G401 (cell line): Measurements from ENCODE around the gene RIOX2. TPM values are rescaled to one million over a fixed set of nuclear protein-coding genes. Genes with fewer than 3 reads are reported as not detected.

Experiments used
- DNase-seq: peaks from one replicate; pipeline ENCODE4 v3.0.0-alpha.2; 2015; ENCODE audit warnings: low spot score
- in situ Hi-C: cut with HindIII; loops from 2 replicates; pipeline ENCODE4 v1.10.0; 2016; ENCODE audit warnings: low sequenced_read_pairs, mixed read lengths
- total RNA-seq: library from RNA; depleted of rRNA; stranded (reverse); fragments of >200 nt; shearing (Covaris generic); gene quantifications from 2 replicates; pipeline ENCODE4 v1.2.3, GENCODE V29; 2014

Gene RIOX2
- total RNA-seq, 1 experiment from 2014 or later: 28.3 TPM

DNA sequence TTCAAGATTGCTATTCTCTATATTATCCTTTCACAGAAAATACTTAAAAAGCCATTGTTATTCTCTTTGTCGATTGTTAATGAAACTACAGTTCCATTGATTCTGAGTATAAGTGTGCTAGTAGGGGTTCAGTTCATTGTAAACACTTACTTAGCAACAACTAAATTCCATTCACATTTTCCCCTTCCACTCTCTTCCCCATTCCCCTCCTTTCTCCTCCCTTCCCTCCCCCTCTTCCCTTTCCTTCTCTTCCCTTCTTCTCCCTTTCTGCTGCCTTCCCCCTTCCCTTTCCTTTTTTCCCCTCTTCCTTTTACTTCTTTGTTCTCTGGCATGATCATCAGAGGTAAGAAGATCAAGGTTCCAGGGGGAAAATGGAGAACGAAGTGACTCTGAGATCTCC, 21.3 kb upstream of the RIOX2 start:
- no peak for DNase-seq
- in situ Hi-C loops: no loop called here

DNA sequence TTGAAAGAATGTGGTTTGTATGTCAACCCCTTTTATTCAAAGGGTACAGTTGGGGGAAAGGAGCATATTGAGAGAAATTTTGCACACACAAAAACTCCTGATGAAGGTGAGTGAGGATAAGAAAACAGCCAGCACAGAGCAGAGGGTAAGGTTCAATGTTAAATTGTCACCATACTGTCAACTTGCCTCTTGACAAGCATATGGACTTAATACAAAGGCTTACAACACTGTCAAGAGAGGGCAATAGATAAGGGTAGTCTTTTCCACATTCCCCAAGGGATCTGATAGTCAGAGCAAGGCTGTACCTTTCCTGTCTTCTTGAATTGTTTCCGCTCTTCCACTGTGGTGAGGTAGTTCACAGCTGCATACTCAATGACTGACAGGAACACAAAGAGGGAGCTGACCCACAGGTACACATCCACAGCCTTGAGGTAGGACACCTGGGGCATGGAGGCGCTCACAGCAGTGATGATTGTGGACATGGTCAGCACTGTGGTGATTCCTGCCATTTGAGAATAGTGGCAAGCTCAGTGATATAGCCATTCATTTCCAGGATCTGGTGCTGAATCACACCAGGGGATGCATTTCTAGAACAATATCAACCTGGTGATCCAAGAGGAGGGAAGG, 20.4 kb upstream of the RIOX2 start:
- no peak for DNase-seq
- in situ Hi-C loops: no loop called here

DNA sequence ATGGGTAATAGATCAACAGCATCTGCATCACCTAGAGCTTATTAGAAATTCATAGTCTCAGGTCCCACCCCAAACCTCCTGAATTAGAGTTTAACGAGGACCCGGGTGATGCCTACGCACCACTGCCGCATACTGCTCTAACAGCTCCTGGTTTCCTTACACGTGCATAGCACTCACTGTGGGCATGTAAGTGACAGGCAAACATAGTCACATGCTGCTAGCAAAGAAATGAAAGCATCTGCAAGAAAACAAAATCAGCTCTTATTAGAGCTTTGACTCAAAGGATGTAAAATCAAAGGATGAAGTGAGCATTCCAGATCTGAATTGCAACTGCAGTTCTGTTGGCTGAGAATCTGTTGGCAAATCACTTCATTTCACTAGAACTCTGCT, 19.1 kb upstream of the RIOX2 start:
- in situ Hi-C loops: no loop called here
- DNase-seq: no peak

DNA sequence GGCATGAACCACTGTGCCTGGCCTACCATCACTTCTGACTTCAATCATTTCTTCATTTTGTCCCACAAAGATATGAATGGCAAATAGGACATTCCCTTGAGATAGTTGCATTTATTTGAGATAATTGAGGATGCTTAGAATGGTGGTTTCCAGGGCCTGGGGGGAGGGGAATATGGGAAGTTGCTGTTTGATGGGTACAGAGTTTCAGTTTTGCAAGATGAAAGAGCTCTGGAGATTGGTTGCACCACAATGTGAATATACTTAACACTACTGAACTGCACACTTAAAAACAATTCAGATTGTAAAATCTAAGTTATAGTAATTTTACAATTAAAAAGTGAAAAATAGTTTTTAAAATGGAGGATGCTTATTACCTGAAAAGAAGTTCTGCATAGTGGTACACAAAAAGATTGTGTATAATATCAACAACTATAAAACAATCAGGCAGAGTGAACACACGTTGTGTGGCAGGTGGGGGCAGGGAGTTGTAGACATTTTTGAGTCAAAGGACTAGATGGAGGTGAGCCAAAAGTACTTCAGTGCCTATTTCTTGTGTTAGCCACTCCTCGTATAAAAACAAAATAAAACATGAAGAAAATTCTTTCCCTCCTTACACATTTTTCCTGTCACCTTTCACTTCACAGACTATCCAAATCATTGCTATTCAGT, 18.5 kb upstream of the RIOX2 start:
- no peak for DNase-seq
- in situ Hi-C loops: no loop called here

DNA sequence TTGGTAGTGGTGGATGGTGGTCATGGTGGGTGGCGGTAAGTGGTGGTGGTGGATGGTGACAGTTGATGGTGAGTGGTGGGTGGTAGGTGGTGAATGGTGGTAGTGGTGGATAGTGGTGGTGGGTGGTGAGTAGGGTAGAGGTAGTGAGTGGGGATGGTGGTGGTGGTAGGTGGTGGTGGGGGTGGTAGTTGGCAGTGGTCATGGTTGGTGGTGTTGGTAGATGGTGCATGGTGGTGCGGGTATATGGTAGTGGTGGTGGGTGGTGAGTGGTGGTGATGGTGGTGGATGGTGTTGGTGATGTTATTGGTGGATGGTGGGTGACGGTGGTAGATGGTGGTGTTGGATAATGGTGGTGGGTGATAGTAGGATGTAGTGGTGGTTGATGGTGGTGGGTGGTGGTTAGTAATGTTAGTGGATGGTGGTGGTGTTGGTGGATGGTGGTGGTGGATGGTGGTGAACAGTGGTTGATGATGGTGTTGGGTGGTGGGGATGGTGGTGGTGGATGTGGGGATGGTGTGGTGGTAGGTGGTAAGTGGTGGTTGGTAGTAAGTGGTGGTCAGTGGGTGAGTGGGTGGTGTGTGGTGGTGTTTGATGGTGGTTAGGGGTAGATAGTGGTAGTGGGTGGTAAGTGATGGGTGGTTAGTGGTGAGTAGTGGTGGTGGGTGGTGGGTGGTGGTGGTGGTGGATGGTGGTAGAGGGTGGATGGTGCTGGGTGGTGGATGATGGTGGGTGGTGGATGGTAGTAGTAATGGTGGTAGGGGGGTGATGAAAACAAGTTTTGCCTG, 16.7 kb upstream of the RIOX2 start:
- no peak for DNase-seq
- in situ Hi-C loops: no loop called here

DNA sequence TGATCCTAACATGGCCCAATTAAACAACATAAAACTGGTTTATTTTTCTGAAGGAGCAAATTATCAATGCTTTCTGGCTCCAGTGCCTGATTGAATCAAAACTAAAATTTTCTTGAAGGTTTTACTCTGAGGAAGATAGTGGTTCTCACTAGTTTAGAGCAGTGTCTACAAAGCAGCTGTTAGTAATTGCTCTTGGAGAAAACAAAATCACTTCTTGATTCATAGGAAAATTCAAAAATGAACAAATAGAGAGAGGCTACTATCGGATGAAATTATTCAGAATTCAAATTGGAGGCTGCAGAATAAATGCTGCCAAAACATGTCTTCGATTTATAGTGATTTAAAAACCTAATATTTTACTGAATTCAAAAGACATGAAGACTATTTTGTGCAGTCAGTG, 15.1 kb upstream of the RIOX2 start:
- no peak for DNase-seq
- in situ Hi-C loops: no loop called here

DNA sequence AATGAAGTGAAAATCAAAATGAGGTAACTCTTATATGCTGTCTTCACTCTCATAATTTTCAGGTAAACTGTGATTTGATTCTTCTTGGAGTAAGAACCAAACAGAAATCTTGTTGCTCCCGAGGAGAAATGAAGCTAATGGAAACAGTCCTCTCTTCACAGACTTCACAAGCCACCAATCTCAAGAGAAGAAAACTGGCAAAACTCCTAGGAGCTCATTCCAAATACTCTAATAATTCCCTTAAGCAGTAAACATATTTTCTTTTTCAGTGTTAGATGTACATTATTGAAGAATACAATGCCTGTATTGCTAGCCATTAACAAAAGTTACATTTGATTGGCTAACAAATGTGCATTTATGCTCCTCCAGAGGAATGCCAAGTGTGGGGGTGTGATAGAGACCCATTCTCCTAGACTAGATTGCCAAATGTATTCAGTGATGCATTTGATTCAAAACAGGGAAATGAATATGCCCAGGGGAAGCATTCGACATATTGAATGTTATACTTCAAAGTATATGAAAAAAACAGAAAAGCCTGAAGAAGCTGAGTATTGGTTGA, 11.8 kb upstream of the RIOX2 start:
- in situ Hi-C loops: no loop called here

DNA sequence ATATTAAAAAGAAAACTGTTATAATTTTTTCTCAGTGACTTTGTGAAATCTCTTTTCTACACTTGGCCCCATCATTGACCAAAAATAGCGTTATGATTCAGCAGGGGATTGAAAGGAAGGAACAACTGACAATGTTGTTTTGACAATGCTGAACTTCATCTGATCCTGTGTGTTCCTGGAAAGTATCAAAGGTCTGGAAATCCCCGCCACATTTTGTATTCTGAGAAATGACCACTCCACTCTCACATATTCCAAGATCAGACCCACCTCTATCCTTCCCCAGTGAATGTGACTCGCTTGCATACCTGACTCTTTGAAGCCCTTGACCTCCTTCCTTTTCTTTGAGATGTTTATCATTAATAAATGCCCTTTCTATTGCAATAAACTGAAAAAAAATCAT, 9.7 kb upstream of the RIOX2 start:
- no peak for DNase-seq
- in situ Hi-C loops: no loop called here

More for the DNA sequence above, 11.8 kb upstream of the RIOX2 start:
- DNase-seq: no peak

DNA sequence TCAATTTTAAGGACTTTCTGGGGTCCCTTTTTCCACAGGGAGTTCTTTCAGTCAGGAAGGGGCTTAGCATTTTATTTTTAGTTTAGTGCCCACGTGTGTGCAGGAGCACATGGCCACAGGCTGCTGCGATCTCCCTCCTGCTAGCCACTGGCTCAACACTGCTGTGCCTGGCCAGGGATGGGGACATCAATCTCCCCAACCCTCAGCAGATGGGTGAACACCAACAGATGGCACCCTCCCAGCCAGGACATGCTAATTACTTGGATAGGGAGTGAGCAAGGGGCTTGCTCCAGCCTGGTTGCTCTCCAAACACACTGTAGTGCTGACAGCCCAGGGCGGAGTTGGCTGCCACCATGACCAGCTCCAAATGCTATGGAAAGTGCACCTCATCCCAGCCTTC, 7.4 kb upstream of the RIOX2 start:
- DNase-seq: no peak

DNA sequence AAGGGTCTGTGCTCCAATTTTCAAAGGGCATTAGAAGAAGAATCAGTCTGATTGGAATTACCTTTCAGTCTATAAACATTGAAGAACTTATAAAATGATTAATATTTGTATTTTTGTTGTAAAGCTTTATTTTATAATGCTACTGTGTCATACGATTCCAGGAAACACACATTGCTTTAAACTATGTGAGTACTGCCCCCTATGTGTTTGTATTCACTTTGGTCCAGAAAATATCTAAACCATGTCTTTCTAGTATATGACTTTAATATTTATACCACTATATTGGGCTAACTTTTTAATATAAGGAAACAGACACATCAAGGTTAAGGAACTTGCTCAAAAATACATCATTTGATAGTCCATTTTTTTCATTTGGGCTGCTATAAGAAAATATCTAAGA, 3.2 kb upstream of the RIOX2 start:
- in situ Hi-C loops: no loop called here
- no peak for DNase-seq

More for the DNA sequence above, 7.4 kb upstream of the RIOX2 start:
- in situ Hi-C loops: no loop called here

DNA sequence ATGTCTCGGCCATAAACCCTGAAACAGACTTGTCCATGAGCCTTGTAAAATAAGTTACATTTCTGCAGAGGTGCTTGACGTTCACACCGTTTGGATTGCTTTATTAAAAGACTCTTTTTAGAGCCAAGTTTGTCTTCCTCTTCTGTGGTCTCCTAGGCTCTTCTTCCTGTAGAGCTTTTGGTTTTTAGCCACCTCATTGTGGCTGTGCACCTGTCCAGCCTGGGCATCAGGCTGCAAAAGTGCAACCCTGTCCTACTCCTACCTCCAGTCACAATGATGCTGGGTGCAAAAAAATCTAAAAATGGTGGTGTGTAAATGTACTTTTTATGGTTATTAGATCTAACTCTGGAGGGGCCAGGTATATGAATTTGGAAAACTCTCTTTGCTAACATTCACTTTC, 2.8 kb upstream of the RIOX2 start:
- no peak for DNase-seq
- in situ Hi-C loops: no loop called here

DNA sequence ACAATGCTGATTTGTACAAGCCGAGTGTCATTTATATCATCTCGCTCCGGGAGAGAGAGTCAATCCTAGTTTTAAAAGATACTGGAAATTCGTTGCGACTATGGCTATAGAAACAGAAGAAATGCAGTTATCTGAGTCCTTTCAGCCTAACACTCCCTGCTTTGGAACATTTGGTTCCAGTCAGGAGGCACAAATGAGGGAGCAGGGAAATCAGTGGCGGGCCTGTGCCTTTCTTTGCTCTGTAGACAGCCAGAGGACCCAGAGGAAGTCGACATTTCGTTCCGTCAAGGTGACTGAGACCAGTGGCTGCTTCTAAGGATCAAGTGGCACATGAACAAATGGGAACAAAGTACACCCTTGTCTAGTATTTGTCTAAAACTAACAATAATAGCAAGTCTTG, 745 bp upstream of the RIOX2 start:
- in situ Hi-C loops: no loop called here

DNA sequence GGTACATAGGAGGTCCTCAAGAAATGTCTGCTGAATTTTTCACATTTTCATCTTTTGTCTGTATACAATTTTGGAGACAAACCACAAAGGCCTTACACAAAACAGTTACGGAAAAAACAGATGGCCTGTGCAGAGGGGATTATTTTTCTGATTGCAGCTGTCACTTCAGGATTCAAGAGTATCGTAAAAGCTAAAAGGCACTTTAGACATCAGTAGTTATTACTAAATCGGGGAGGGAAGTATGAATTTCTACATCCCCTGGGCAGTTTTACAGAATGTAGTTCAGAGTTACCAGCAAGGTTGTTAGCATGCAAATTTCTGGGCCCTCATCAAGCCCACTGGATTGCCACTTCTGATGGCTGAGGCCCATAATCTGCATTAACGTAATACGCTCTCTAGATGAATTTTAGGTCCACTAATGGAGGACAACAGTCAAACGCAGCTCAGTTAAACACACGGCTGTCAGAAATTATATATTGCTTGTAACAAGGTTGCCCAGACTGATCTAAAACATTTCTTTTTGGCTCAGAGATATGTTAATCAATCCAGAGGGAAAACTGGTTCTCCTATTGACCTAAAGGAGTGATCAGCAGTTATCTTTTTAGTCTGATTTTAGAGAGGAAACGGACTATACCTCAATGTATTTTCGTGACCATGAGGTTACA, 1.1 kb downstream of the RIOX2 start:
- DNase-seq: no peak
- in situ Hi-C loops: no loop called here

More for the DNA sequence above, 745 bp upstream of the RIOX2 start:
- no peak for DNase-seq

DNA sequence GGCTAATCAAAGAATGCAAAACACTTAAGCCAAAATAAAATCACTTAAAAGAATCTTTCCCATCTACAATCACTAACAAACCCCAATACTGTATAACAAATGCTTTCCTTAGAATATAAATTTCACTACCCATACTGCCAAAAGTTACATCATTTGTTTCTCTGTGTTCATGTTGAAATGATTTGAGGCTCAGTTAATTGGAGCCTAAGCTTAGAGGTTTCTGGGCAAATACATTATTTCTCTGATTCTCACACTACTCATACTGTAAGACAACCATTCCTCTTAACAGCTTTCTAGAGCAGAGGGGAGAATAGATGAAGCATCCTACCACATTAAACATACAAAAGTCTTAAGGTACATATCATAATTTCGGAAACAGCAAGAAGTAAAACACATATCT, 2.1 kb downstream of the RIOX2 start:
- DNase-seq: no peak
- in situ Hi-C loops: no loop called here

DNA sequence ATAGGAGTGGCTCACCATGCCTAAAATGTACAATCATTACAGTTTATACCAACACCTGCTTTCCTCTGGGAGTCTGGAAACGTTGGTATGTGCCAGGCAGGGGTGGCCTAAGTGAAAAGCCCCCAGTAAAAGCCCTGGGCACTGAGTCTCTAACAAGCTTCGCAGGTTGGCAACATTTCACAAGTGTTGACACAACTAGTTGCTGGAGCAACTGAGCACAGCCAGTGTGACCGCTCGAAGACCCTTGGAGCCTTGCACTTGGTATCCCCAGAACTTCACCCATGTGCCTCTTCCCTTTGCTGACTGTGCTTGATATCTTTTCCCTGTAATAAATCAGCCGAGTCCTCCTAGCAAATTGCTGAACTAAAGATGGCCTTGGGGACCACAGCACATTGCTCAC, 2.7 kb downstream of the RIOX2 start:
- no peak for DNase-seq
- in situ Hi-C loops: no loop called here

DNA sequence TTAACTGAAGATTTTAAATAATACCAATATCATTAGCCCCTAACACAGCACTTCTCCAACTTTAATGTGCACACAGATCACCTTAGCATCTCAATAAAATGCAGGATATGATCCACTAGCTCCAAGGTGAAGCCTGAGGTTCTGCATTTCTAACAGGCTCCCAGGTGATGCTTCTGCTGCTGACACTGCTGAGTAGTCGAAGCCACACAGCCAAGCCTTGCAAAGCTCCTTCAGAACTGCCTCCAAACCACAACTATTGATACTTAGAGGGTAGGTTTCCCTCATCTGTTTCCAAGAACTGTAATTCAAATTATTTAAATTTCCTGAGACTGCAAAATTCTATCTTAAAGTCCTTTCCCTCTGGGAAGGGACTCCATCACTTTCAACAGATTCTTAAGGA, 3.9 kb downstream of the RIOX2 start:
- DNase-seq: no peak
- in situ Hi-C loops: no loop called here

DNA sequence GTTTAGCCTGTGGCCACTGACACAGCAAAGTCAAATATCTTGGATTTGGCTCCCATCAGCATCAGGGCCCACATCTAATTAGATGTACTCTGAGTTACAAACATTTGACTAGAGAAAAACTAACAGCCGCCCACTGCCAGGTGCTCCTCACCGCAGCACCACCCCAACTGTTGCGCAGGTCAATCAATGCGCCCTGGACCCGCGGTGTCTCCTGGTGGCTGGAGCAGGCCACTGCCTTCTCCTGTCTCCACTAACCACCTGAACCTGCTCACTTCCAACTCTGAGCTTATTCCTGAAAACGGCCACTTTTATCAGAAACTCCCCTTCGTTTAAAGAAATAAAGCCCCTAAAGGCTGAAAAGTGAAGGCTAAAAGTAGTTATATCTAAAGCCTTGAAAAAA, 4.3 kb downstream of the RIOX2 start:
- DNase-seq: no peak
- in situ Hi-C loops: no loop called here

DNA sequence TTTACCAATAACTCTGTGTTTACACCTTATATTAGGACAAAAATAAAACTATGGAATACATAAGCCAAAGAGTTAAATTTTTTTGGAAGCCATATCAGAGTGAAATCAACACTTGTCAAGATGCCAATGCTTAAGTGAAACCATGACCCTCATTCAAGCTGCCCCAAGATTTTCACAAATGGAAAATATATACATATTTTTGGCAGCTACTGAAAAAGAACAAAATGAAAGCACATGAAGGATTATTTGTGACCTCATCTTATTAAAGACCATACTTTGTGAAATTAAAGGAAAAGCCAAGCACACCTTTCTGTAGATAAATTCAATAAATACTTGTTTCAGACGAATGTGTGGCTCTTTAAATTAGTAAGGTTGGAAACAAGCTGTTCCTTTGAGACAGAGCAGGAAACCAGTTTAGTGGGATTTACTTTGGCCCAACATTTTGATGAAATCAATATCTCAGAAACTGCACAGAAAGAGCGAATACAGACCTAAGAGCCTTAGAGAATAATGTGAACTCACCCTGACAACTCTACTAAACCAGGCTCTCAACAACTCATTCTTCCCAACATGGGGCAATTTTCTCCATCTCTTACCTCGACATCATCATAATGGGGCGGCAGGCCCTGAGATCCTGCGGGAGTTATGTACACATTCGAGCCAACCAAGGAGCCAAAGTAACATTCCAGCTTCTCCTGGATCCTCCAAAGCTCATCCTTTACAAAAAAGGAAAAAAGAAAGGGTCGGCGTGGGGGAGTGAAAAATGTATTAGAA, 11.1 kb downstream of the RIOX2 start:
- in situ Hi-C loops: no loop called here

DNA sequence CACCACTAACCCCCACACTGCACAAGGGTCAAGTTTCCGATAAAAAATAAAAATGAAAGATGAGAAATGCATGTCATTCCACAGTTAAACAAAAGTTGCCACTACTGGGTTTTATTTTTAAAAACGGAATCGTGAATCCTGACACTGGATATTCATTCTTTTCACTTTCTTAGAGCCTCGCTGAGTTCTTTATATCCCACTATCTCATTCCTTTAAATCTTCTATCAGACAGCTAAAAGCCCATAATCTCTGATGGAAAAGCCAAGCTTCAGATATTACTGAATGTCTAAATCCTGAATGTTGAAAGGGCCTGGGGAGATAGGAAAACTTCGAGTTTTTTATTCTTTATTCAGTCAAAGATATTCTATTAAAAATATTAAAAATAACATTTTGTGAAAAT, 11.7 kb downstream of the RIOX2 start:
- DNase-seq: no peak
- in situ Hi-C loops: no loop called here

More for the DNA sequence above, 11.1 kb downstream of the RIOX2 start:
- no peak for DNase-seq
